Esophagus muscularis mucosa (tissue), 4 donors: ENCODE measurements around the gene TMEM171. TPM values are rescaled to one million over a fixed set of nuclear protein-coding genes. Genes with fewer than 3 reads are reported as not detected.

Experiments
- DNase-seq: peaks from one replicate; pipeline ENCODE4 v3.0.0-alpha.2; 2017; ENCODE audit errors: extremely low spot score
- H3K27ac ChIP-seq, 4 donors: fragments of 200-600 bp; sonication (generic); replicated peaks in 1 of 4; 1 replicate in 3 of 4; 2 replicates in 1 of 4; pipeline ENCODE4 v1.5.1; 2016 to 2019; ENCODE audit warnings: mild to moderate bottlenecking in 1 of 4
- H3K27me3 ChIP-seq, 4 donors: fragments of 200-600 bp; sonication (generic); one replicate each; pipeline versions ENCODE4 v1.5.1 to v1.6.0; 2016 to 2019
- H3K36me3 ChIP-seq, 4 donors: fragments of 200-600 bp; sonication (generic); one replicate each; pipeline ENCODE4 v1.5.1; 2016 to 2019
- H3K4me1 ChIP-seq, 4 donors: fragments of 200-600 bp; sonication (generic); one replicate each; pipeline ENCODE4 v1.5.1; 2016 to 2019
- H3K4me3 ChIP-seq, 4 donors: fragments of 200-600 bp; sonication (generic); 1 replicate in 2 of 4; 2 replicates in 2 of 4; pipeline ENCODE4 v1.5.1; 2016 to 2019; ENCODE audit warnings: mild to moderate bottlenecking in 4 of 4, moderate library complexity in 1 of 4
- H3K9me3 ChIP-seq, 4 donors: fragments of 200-600 bp; sonication (generic); 1 replicate in 3 of 4; 2 replicates in 1 of 4; pipeline ENCODE4 v1.5.1; 2016 to 2019
- EP300 ChIP-seq: sonication (generic); formaldehyde crosslinking; IDR thresholded peaks from one replicate; pipeline ENCODE4 v1.6.1; 2017; ENCODE audit warnings: antibody characterized with exemption
- POLR2A ChIP-seq: fragments of 450-650 bp; IDR thresholded peaks from one replicate; pipeline ENCODE4 v1.6.1; 2017; ENCODE audit warnings: antibody characterized with exemption, moderate library complexity, mild to moderate bottlenecking, low read depth
- POLR2AphosphoS5 ChIP-seq, 2 donors: sonication (generic); formaldehyde crosslinking; IDR thresholded peaks; one replicate each; pipeline ENCODE4 v1.6.1; 2017; ENCODE audit warnings: antibody characterized with exemption in 2 of 2
- WGBS: methylation state at CpG from one replicate; pipeline ENCODE4 v1.1.5; 2018; 5-methylcytosine and 5-hydroxymethylcytosine counted together
- intact Hi-C: fragments of 100-400 bp; cut with DNase I; formaldehyde crosslinking; loops from one replicate; pipeline ENCODE4 v1.15.1; 2023
- total RNA-seq, 4 donors: library from RNA; depleted of rRNA; stranded (reverse); fragments of >200 nt; gene quantifications; one replicate each; pipeline versions ENCODE4 v1.1.0 to v1.2.1, GENCODE V29; 2016
- TF ChIP-seq, protein P1 (sequence below), 3 experiments: fragments of 200-600 bp in 2 of 3; fragments of 450-650 bp in 1 of 3; sonication (generic) in 2 of 3; IDR thresholded peaks; one replicate each; pipeline ENCODE4 v1.5.1; 2017 to 2019; ENCODE audit warnings: antibody characterized with exemption in 3 of 3, mild to moderate bottlenecking in 2 of 3, moderate library complexity in 1 of 3

Gene TMEM171
- total RNA-seq, 4 donors from 2014 or later: not detected

DNA sequence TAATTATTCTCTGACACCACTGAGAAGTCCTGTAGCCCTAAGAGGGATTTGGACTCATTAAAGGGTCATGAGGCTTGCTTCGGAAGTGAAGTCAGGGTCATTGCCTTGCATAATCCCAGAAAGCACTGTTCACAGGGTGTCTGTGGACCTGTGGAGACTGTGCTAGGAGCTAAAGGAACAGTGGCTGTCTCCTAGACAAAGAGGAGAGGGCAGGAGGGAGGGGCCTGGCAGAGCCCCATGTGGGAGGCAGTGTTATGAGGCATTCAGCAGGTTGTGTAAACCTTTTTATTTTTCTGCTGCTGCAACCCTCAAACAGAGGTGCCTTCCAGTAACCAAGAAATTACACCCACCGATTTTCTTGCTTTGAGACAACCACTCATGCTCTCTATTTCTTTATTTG lies 55.9 kb downstream of the TMEM171 start:
- Histone ChIP-seq H3K36me3 (no peaks in the 10 kb centered on the region), H3K27ac (no peak overlapping the region), H3K4me3 (no peak overlapping the region), H3K4me1 (no peaks in the 10 kb centered on the region), H3K27me3 (peaks cover 0 to 21% (median 0%) of the 10 kb centered on the region in 4 donors), H3K9me3 (peaks cover 0 to 1% (median 0%) of the 10 kb centered on the region in 4 donors)
- DNase-seq: no peak
- intact Hi-C loops: no loop called here
- no peak for TF ChIP-seq EP300
- no peak for TF ChIP-seq POLR2A
- TF ChIP-seq, protein P1, sequence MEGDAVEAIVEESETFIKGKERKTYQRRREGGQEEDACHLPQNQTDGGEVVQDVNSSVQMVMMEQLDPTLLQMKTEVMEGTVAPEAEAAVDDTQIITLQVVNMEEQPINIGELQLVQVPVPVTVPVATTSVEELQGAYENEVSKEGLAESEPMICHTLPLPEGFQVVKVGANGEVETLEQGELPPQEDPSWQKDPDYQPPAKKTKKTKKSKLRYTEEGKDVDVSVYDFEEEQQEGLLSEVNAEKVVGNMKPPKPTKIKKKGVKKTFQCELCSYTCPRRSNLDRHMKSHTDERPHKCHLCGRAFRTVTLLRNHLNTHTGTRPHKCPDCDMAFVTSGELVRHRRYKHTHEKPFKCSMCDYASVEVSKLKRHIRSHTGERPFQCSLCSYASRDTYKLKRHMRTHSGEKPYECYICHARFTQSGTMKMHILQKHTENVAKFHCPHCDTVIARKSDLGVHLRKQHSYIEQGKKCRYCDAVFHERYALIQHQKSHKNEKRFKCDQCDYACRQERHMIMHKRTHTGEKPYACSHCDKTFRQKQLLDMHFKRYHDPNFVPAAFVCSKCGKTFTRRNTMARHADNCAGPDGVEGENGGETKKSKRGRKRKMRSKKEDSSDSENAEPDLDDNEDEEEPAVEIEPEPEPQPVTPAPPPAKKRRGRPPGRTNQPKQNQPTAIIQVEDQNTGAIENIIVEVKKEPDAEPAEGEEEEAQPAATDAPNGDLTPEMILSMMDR (IDR thresholded peaks at IDR 0.05): no peak
- no peak for TF ChIP-seq POLR2AphosphoS5 (IDR thresholded peaks at IDR 0.05)
- WGBS: 87% methylated on average over 2 of the region's 2 CpGs

DNA sequence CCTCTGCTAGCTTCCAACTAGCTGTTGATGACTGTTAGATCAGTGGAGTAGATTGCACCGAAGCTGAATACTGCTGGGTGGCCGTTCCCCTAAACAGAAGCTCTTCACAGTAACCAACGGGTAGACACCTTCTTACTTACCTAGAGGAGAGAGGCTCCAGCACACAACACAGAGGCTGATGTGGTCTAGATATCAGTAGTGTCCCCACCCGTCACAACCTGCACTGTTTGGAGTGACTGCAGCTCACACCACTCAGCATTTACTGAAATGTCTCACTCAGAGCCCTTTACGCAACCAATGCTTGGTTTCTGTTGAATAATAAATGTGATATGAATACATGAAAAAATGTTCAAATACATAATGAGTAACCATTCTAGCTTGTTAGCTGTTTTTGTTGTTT lies 57.9 kb downstream of the TMEM171 start:
- no peak overlapping the region for H3K4me3 ChIP-seq
- no peak overlapping the region for H3K27ac ChIP-seq
- 93% methylated on average over 5 of the region's 5 CpGs for WGBS
- TF ChIP-seq EP300: no peak
- no peak for TF ChIP-seq POLR2A
- TF ChIP-seq, protein P1 (IDR thresholded peaks at IDR 0.05): no peak
- TF ChIP-seq POLR2AphosphoS5 (IDR thresholded peaks at IDR 0.05): no peak
- H3K4me1 ChIP-seq: no peaks in the 10 kb centered on the region
- peaks cover 0 to 13% (median 0%) of the 10 kb centered on the region in 4 donors for H3K27me3 ChIP-seq
- H3K9me3 ChIP-seq: no peaks in the 10 kb centered on the region
- intact Hi-C loops: no loop called here
- DNase-seq: no peak
- no peaks in the 10 kb centered on the region for H3K36me3 ChIP-seq

DNA sequence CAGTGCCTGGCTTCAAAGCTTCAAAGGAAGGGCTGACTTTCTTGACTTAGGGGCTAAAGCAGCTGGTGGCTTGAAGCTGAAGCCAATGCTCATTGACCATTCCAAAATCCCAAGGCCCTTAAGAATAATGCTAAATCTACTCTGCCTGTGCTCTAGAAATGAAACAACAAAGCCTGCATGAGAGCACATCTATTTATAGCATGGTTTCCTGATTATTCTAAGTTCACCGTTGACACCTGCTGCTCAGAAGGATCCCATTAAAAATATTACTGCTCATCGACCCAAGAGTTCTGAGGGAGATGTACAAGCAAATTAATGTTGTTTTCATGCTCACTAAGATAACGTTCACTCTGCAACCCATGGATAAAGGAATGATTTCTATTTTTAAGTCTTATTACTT lies 59.4 kb downstream of the TMEM171 start:
- Histone ChIP-seq H3K4me1 (no peaks in the 10 kb centered on the region), H3K36me3 (no peaks in the 10 kb centered on the region), H3K9me3 (peaks cover 0 to 9% (median 6%) of the 10 kb centered on the region in 4 donors), H3K4me3 (no peak overlapping the region), H3K27me3 (peaks cover 0 to 14% (median 0%) of the 10 kb centered on the region in 4 donors), H3K27ac (no peak overlapping the region)
- intact Hi-C loops: no loop called here
- no peak for DNase-seq
- 68% methylated on average over 3 of the region's 3 CpGs for WGBS
- TF ChIP-seq POLR2AphosphoS5 (IDR thresholded peaks at IDR 0.05) (no peak), POLR2A (no peak), EP300 (no peak)
- TF ChIP-seq, protein P1 (IDR thresholded peaks at IDR 0.05): no peak

DNA sequence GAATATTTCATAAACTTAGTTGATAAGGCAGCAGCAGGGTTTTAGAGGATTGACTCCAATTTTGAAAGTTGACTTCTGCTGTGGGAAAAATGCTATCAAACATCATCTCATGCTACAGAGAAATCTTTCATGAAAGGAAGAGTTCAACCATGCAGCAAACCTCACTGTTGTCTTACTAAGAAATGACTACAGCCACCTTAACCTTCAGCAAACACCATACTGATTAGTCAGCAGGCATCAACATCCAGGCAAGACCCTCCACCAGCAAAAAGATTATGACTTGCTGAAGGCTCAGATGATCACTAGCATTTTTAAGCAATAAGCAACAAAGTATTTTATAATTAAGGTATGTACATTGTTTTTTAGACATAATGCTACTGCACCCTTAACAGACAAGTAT lies 60.2 kb downstream of the TMEM171 start:
- Histone ChIP-seq H3K27me3 (peaks cover 0 to 12% (median 0%) of the 10 kb centered on the region in 4 donors), H3K4me1 (no peaks in the 10 kb centered on the region), H3K9me3 (peaks cover 0 to 9% (median 6%) of the 10 kb centered on the region in 4 donors), H3K27ac (no peak overlapping the region), H3K4me3 (no peak overlapping the region), H3K36me3 (no peaks in the 10 kb centered on the region)
- intact Hi-C loops: no loop called here
- no peak for DNase-seq
- TF ChIP-seq, protein P1 (IDR thresholded peaks at IDR 0.05): no peak

Other genes starting within 250 kb of the TMEM171 start
- gene FCHO2, start 164.5 kb upstream of the TMEM171 start, total RNA-seq: 10 to 100 TPM; 19.7 to 26.6 (median 23.1) TPM
- not detected for gene TMEM174, start 52.6 kb downstream of the TMEM171 start, total RNA-seq